ENCODE data around the gene RNF10. TPM values are rescaled to one million over a fixed set of nuclear protein-coding genes. Genes with fewer than 3 reads are reported as not detected.

The RNF10 gene
- total and polyA plus RNA-seq, 10 of the 15 experiments (the other 5 are each of a cell fraction or from before 2014, with no cell fraction given), result 48.2 to 127 (median 64.5) TPM

GRCh38 chr12:120500581-120500980 lies 33.6 kb upstream of the RNF10 start (continued):
- TF ChIP-seq ZBTB4 (CRISPR knock-in tag; IDR thresholded peaks at IDR 0.05) (no peak), STAT3 (IDR thresholded peaks at IDR 0.05; ENCODE audit: low read depth, low read length) (no peak), NRF1 (conservative IDR thresholded peaks at IDR 0.05; ENCODE audit: low read depth, low read length) (no peak), MLLT1 (IDR thresholded peaks at IDR 0.05) (no peak), BCLAF1 (IDR thresholded peaks at IDR 0.05) (no peak), YBX1 (IDR thresholded peaks at IDR 0.05) (no peak), ESRRA (IDR thresholded peaks at IDR 0.05; ENCODE audit: low read length) (no peak), CREB1 (IDR thresholded peaks at IDR 0.05; ENCODE audit: low read depth) (no peak), PRDM15 (CRISPR knock-in tag; IDR thresholded peaks at IDR 0.05) (no peak), ZBTB33 (IDR thresholded peaks at IDR 0.05) (no peak), TAF1 (IDR thresholded peaks at IDR 0.05; ENCODE audit: borderline replicate concordance, low read depth, low read length) (no peak), IKZF1 (conservative IDR thresholded peaks at IDR 0.05) (no peak)

All from GM12878 (cell line).